HepG2 (cell line): ENCODE results near the gene ABHD15. TPM values are rescaled to one million over a fixed set of nuclear protein-coding genes. Genes with fewer than 3 reads are reported as not detected.
A peak's percentile ranks its signal among the peaks of the same experiment; 100 is the strongest.

Experiments used
- ASH2L ChIP-seq: fragments of 300-600, 200-600 bp; sonication (generic); IDR thresholded peaks from 2 replicates; pipeline ENCODE4 v1.7.0; 2017; ENCODE audit warnings: low read depth, mild to moderate bottlenecking, moderate library complexity, mixed read lengths, low read length; ENCODE audit not compliant: insufficient read length
- CBX2 ChIP-seq, 2 experiments: fragments of 200-600 bp in 1 of 2; sonication (generic); formaldehyde crosslinking in 1 of 2; IDR thresholded peaks; 2 replicates each; pipeline versions ENCODE4 v1.7.0 to v1.8.1; 2018 to 2022; ENCODE audit warnings: low read depth in 2 of 2, low read length in 1 of 2, mild to moderate bottlenecking in 1 of 2, missing genetic modification reagents in 1 of 2
- CCDC6 ChIP-seq: sonication (generic); formaldehyde crosslinking; IDR thresholded peaks from 2 replicates; pipeline ENCODE4 v1.8.1; 2022; ENCODE audit warnings: mild to moderate bottlenecking, missing genetic modification reagents, moderate library complexity
- CENPT ChIP-seq: sonication (generic); formaldehyde crosslinking; IDR thresholded peaks from 2 replicates; pipeline ENCODE4 v1.8.0; 2022; ENCODE audit warnings: low read depth, mild to moderate bottlenecking, moderate library complexity, missing genetic modification reagents
- FOXO1 ChIP-seq: sonication (generic); formaldehyde crosslinking; IDR thresholded peaks from 2 replicates; pipeline ENCODE4 v1.4.0; 2020; ENCODE audit warnings: missing genetic modification reagents
- GATA4 ChIP-seq: sonication (generic); IDR thresholded peaks from 2 replicates; pipeline ENCODE4 v1.6.1; 2016; ENCODE audit warnings: antibody characterized with exemption, low read depth, borderline replicate concordance
- MYPOP ChIP-seq: sonication (generic); formaldehyde crosslinking; IDR thresholded peaks from 2 replicates; pipeline ENCODE4 v1.8.1; 2023; ENCODE audit warnings: mild to moderate bottlenecking, moderate library complexity, missing genetic modification reagents
- NFYB ChIP-seq: sonication (generic); formaldehyde crosslinking; IDR thresholded peaks from 2 replicates; pipeline ENCODE4 v1.4.0; 2020; ENCODE audit warnings: missing genetic modification reagents
- PHF20 ChIP-seq: sonication (generic); formaldehyde crosslinking; IDR thresholded peaks from 2 replicates; pipeline ENCODE4 v1.5.0; 2020; ENCODE audit warnings: mild to moderate bottlenecking, missing genetic modification reagents
- REXO4 ChIP-seq: sonication (generic); formaldehyde crosslinking; IDR thresholded peaks from 2 replicates; pipeline ENCODE4 v1.8.0; 2022; ENCODE audit warnings: missing genetic modification reagents, mild to moderate bottlenecking, borderline replicate concordance
- SMAD3 ChIP-seq: sonication (generic); formaldehyde crosslinking; IDR thresholded peaks from 2 replicates; pipeline ENCODE4 v1.4.0; 2020; ENCODE audit warnings: missing genetic modification reagents
- TFE3 ChIP-seq: IDR thresholded peaks from 2 replicates; pipeline ENCODE4 v1.6.1; 2016
- ZBTB7B ChIP-seq: sonication (generic); formaldehyde crosslinking; IDR thresholded peaks from 2 replicates; pipeline ENCODE4 v1.4.0; 2020; ENCODE audit warnings: missing genetic modification reagents
- ZNF253 ChIP-seq: sonication (generic); formaldehyde crosslinking; IDR thresholded peaks from 2 replicates; pipeline ENCODE4 v1.8.0; 2022; ENCODE audit warnings: mild to moderate bottlenecking, missing genetic modification reagents, borderline replicate concordance
- polyA plus RNA-seq, 8 experiments: library from polyadenylated mRNA; depleted of rRNA in 3 of 8; stranded (reverse) in 7 of 8; unstranded in 1 of 8; fragments of >200 nt; fragmentation: Illumina TruSeq in 4 of 8; extraction: Trizol in 4 of 8; gene quantifications; 2 replicates each; pipeline versions ENCODE4 v1.2.1 to v1.2.3, GENCODE V29; 2011 to 2016; ENCODE audit warnings: low read depth in 4 of 8, missing spikeins in 1 of 8, mixed read lengths in 1 of 8; ENCODE audit not compliant: insufficient read depth in 1 of 8
- total RNA-seq, 5 experiments: library from RNA; depleted of rRNA; stranded (reverse); fragments of >200 nt; fragmentation: Illumina TruSeq; extraction: Trizol; gene quantifications; 2 replicates each; pipeline ENCODE4 v1.2.3, GENCODE V29; 2016; ENCODE audit warnings: low read depth in 1 of 5
- TF ChIP-seq, protein P1 (sequence below): sonication (generic); formaldehyde crosslinking; IDR thresholded peaks from 2 replicates; pipeline ENCODE4 v1.4.0; 2020; ENCODE audit warnings: missing genetic modification reagents
- TF ChIP-seq, protein P2 (sequence below): sonication (generic); formaldehyde crosslinking; IDR thresholded peaks from 2 replicates; pipeline ENCODE4 v1.8.0; 2022; ENCODE audit warnings: missing genetic modification reagents, low read depth, mild to moderate bottlenecking, borderline replicate concordance
- TF ChIP-seq, protein P3 (sequence below): sonication (generic); IDR thresholded peaks from 2 replicates; pipeline ENCODE4 v1.6.1; 2016; ENCODE audit warnings: low read depth, borderline replicate concordance
- TF ChIP-seq, protein P4 (sequence below): sonication (generic); formaldehyde crosslinking; IDR thresholded peaks from 2 replicates; pipeline ENCODE4 v1.8.0; 2022; ENCODE audit warnings: mild to moderate bottlenecking, missing genetic modification reagents
- TF ChIP-seq, protein P5 (sequence below): fragments of 450-650 bp; IDR thresholded peaks from 2 replicates; pipeline ENCODE4 v1.6.1; 2017

Gene ABHD15
- total and polyA plus RNA-seq, 2 of the 13 experiments (the other 11 are each of a cell fraction or from before 2014, with no cell fraction given) = 2.4 to 7.7 TPM

GRCh38 chr17:29568331-29569244 is 1.8 kb upstream of the ABHD15 start, which contains the start of gene TP53I13 (continued):
- TF ChIP-seq GATA4 (no peak), CCDC6 (CRISPR knock-in tag) (peak; percentile 67; the same call in 1 of the 2 replicates), ASH2L (peak; percentile 52), FOXO1 (CRISPR knock-in tag) (no peak; the same call in 1 of the 2 replicates), CENPT (CRISPR knock-in tag) (0 out of 2 replicates have a peak, but pooled peaks have one; percentile 83), ZNF253 (CRISPR knock-in tag) (no peak), CBX2 (IDR thresholded peaks at IDR 0.05; ENCODE audit: low read depth, low read length) (no peak), CBX2 (CRISPR knock-in tag; IDR thresholded peaks at IDR 0.05; ENCODE audit: low read depth) (no peak), REXO4 (no peak), TFE3 (no peak), SMAD3 (no peak), NFYB (peak; percentile 6; the same call in 1 of the 2 replicates), MYPOP (CRISPR knock-in tag) (peak; percentile 61; the same call in 1 of the 2 replicates), PHF20 (peak; percentile 35), ZBTB7B (CRISPR knock-in tag) (no peak)
- TF ChIP-seq, protein P1, sequence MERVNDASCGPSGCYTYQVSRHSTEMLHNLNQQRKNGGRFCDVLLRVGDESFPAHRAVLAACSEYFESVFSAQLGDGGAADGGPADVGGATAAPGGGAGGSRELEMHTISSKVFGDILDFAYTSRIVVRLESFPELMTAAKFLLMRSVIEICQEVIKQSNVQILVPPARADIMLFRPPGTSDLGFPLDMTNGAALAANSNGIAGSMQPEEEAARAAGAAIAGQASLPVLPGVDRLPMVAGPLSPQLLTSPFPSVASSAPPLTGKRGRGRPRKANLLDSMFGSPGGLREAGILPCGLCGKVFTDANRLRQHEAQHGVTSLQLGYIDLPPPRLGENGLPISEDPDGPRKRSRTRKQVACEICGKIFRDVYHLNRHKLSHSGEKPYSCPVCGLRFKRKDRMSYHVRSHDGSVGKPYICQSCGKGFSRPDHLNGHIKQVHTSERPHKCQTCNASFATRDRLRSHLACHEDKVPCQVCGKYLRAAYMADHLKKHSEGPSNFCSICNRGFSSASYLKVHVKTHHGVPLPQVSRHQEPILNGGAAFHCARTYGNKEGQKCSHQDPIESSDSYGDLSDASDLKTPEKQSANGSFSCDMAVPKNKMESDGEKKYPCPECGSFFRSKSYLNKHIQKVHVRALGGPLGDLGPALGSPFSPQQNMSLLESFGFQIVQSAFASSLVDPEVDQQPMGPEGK (CRISPR knock-in tag) = peak; percentile 91
- TF ChIP-seq, protein P2, sequence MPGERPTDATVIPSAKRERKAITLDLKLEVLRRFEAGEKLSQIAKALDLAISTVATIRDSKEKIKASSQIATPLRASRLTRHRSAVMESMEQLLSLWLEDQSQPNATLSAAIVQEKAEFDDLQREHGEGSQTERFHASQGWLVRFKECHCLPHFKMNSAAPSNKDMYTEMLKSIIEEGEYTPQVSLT (CRISPR knock-in tag) = no peak
- TF ChIP-seq, protein P3, sequence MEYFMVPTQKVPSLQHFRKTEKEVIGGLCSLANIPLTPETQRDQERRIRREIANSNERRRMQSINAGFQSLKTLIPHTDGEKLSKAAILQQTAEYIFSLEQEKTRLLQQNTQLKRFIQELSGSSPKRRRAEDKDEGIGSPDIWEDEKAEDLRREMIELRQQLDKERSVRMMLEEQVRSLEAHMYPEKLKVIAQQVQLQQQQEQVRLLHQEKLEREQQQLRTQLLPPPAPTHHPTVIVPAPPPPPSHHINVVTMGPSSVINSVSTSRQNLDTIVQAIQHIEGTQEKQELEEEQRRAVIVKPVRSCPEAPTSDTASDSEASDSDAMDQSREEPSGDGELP = no peak
- TF ChIP-seq, protein P4, sequence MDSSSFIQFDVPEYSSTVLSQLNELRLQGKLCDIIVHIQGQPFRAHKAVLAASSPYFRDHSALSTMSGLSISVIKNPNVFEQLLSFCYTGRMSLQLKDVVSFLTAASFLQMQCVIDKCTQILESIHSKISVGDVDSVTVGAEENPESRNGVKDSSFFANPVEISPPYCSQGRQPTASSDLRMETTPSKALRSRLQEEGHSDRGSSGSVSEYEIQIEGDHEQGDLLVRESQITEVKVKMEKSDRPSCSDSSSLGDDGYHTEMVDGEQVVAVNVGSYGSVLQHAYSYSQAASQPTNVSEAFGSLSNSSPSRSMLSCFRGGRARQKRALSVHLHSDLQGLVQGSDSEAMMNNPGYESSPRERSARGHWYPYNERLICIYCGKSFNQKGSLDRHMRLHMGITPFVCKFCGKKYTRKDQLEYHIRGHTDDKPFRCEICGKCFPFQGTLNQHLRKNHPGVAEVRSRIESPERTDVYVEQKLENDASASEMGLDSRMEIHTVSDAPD = no peak
- TF ChIP-seq, protein P5, sequence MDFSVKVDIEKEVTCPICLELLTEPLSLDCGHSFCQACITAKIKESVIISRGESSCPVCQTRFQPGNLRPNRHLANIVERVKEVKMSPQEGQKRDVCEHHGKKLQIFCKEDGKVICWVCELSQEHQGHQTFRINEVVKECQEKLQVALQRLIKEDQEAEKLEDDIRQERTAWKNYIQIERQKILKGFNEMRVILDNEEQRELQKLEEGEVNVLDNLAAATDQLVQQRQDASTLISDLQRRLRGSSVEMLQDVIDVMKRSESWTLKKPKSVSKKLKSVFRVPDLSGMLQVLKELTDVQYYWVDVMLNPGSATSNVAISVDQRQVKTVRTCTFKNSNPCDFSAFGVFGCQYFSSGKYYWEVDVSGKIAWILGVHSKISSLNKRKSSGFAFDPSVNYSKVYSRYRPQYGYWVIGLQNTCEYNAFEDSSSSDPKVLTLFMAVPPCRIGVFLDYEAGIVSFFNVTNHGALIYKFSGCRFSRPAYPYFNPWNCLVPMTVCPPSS = no peak
